Measurements from ENCODE around the gene PTPRN2.

DNA sequence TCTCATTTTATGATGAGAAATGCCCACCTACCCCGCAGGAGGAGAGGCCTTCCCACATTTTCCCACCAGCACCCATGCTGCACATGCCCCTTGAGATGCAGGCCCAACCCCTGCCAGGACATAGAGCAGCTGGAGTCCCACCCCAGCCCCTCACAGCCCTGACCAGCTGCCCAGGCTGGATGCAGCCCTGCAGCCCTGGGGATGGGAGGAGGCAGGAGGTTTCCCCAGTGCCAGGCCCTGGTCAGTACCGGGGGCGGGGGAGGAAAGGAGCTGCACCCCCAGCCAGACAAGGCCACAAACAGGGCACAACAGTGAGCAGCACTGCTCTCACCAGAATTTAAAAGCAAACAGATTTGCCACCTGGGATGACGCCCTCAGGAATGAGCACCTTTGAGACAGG, 196.1 kb downstream of the PTPRN2 start:
- no peak for TF ChIP-seq EP300 (IDR thresholded peaks at IDR 0.05)
- TF ChIP-seq, protein P1, sequence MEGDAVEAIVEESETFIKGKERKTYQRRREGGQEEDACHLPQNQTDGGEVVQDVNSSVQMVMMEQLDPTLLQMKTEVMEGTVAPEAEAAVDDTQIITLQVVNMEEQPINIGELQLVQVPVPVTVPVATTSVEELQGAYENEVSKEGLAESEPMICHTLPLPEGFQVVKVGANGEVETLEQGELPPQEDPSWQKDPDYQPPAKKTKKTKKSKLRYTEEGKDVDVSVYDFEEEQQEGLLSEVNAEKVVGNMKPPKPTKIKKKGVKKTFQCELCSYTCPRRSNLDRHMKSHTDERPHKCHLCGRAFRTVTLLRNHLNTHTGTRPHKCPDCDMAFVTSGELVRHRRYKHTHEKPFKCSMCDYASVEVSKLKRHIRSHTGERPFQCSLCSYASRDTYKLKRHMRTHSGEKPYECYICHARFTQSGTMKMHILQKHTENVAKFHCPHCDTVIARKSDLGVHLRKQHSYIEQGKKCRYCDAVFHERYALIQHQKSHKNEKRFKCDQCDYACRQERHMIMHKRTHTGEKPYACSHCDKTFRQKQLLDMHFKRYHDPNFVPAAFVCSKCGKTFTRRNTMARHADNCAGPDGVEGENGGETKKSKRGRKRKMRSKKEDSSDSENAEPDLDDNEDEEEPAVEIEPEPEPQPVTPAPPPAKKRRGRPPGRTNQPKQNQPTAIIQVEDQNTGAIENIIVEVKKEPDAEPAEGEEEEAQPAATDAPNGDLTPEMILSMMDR (IDR thresholded peaks at IDR 0.05): no peak
